ENCODE data around the gene SGCD. TPM values are rescaled to one million over a fixed set of nuclear protein-coding genes. Genes with fewer than 3 reads are reported as not detected.
A peak's percentile ranks its signal among the peaks of the same experiment; 100 is the strongest.

Gene SGCD
- 10 to 100 TPM in 4 of 5 donors, 1 to 10 TPM in 1; 7.5 to 15.0 (median 13.3) TPM for polyA plus RNA-seq (ENCODE audit: insufficient read depth in 1 of 5, insufficient read length in 5 of 5, low replicate concordance in 1 of 5)
- long read RNA-seq, donor 1, partial matches to known transcripts = 5 of 8 reads
- long read RNA-seq, donor 1, other reads (novel, unspliced or antisense) = 0 of 8 reads
- long read RNA-seq, donor 2, partial matches to known transcripts = 0 of 2 reads
- long read RNA-seq, donor 2, other reads (novel, unspliced or antisense) = 0 of 2 reads
- long read RNA-seq, donor 3, full-length matches to known transcripts = 2 of 2 reads
- long read RNA-seq, donor 3, partial matches to known transcripts = 0 of 2 reads
- long read RNA-seq, donor 3, other reads (novel, unspliced or antisense) = 0 of 2 reads
- long read RNA-seq, donor 4, partial matches to known transcripts = 0 of 2 reads
- long read RNA-seq, donor 4, other reads (novel, unspliced or antisense) = 0 of 2 reads
- long read RNA-seq, donor 5, transcript SGCD-201 (9 exons, 1,606 nt) = major isoform, 6 of 6 reads
- long read RNA-seq, donor 5, partial matches to known transcripts = 0 of 6 reads
- long read RNA-seq, donor 5, other reads (novel, unspliced or antisense) = 0 of 6 reads
- long read RNA-seq, donor 6, full-length matches to known transcripts = 7 of 7 reads
- long read RNA-seq, donor 6, partial matches to known transcripts = 0 of 7 reads
- long read RNA-seq, donor 6, other reads (novel, unspliced or antisense) = 0 of 7 reads
- long read RNA-seq, donor 7, partial matches to known transcripts = 0 of 2 reads
- long read RNA-seq, donor 7, other reads (novel, unspliced or antisense) = 0 of 2 reads
- long read RNA-seq, donor 8, partial matches to known transcripts = 0 of 2 reads
- long read RNA-seq, donor 8, other reads (novel, unspliced or antisense) = 0 of 2 reads

DNA sequence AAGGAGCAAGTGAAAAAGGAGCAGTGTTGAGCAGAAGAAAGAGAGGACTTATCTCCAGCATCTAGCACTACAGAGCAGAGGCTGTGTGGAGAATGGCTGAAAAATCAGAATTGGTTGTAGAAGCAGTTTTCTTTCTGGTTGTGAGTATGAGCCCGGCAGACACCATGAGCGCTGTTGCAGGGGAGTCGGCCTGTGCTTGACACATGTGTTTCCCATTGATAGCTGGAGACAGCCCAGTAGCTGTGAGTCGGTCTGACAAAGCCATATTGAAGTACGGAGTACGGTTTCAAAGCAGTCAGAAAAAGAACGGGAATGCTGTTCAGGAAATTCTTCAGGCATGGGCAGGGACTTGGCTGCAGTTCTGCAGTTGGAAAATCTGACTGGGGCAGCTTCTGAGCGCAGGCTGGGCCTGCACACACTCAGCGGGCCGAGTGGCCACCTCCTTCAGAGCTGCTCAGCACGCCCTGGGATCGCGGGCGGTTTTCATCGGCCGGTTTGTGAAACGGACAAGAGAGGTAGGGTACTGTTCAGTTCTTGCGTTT is at the start of gene SGCD:
SGCD (plus strand) TSS at position 447 of the 542 bp plus-strand sequence.
- peak; percentile 69 to 73 for DNase-seq

DNA sequence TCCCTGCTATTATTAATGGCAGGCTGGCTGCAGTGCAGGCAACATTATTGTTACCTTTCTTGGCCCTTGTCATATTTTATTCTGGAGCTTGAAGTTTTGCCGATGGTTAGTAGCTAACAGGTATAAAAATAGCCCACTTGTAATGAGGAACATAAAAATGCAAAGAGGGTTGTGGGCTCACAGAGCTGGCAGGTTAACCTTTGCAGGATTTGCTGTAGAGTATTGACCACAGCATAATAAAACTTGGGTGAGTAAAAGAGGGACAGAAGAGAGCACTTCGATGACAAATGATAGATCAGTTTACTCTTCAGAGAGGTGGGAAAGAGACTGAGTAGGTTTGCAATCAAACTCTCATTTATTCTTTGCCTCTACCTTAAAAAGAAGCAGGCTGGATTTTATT is 49.7 kb upstream of the SGCD start:
- no peak for DNase-seq

DNA sequence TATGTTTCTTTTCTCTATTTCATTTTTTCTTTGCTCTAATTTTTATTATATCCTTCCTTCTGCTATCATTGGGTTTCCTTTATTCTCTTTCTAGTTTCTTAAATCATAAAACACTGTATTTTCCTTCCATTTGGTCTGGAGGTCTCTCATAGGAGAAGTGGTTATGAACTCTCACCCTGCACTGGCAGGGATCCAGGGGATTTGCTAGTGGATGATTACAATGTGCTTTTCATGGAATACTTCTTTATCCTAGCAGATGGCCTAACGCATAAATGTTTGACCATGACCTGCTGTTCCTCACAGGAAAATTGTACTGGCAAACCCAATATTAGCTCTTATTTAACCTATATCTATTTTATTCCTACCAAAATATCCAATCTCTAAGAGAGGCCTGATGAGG is 31.5 kb upstream of the SGCD start:
- DNase-seq = no peak

DNA sequence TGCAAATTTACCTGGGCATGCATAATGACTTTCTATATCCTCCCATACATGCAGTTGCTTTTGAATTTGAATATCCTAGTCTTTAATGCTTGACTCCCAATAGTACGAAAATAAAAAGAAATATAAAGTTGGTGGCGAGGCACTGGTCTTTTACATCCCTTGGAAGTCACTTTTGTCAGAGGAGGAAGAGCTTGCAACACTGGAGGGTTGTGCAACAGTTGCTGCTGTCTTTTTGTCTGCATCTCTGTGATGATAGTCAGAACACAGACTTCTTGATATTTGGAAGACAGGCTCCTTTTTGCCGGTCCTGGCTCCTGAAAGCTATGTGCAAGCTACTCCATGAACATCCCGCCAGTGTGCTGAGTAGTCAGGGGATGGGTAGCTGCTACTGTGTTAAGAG is 16.8 kb upstream of the SGCD start:
- DNase-seq = no peak

DNA sequence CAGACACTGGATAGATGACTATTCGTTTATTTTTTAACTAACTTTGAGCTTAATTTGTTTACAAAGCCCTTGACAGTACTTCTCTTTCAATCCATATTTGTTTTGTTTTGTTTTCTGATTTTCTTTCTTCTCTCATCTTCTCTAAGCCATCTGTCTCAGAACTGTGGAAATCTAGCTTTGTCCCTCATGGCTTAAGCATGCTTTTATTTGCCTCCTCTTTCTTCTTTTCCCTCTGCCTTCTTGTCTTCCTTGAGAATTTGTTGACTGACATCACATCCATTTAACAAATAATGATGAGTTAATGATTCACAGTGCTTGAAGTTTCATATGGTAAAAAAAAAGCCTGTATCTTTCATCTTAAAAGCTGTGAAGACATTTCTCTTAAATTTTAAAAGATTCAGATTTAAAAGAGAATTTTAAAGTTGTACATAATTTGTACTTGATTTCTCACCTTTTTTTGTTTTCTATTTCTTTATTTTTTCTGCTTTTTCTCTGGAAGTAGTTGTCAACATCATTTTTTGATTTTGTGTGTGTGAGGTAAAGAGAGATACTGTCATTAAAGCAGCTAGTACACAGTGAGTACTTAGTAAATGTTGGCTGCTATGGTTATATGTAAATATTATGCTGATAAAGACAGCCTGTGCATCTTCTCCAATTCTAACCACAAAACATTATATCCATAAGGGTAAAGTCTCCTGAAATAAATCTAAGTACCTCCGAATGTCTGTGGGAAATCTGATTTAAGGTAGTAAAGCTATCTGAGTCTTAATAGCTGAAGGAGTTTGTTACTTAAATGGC is 13.9 kb upstream of the SGCD start:
- DNase-seq = no peak

DNA sequence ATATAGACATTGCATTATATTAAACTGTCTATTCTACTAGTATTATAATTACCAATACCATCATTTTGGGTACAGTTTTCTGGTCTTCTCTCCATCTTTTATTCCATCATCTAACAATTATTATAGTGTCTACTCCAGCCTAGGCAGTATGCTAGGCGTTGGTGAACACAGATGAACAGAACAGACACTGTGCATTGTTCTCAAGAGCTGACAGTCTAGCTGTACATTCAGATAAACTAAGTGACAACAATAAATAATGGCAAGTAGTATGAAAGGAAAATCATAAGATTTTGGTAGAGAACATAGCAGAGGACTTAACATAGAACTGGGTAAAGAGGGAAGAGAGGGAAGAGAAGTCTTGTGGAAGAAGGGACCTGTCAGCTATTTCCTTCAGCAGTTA is 12.5 kb upstream of the SGCD start:
- DNase-seq = no peak

DNA sequence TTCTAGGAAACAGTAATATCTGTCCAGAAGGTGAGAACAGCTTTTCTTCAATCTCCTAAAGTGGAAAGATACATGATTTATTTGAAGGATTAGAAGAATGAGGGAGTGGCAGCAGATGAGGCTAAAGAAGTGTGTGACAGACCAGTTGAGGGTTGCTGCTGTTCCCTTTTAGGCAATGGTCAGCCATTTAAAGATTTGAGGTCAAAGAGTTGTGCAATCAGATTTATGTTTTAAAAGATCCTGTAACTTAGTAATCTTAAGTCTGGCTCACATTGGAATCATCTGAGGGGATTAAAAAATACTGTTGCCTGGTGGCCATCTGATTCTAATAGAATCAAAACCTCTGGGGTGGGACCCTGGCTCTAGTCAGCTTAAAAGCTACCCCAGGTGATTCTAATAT is 4.3 kb upstream of the SGCD start:
- DNase-seq = no peak

DNA sequence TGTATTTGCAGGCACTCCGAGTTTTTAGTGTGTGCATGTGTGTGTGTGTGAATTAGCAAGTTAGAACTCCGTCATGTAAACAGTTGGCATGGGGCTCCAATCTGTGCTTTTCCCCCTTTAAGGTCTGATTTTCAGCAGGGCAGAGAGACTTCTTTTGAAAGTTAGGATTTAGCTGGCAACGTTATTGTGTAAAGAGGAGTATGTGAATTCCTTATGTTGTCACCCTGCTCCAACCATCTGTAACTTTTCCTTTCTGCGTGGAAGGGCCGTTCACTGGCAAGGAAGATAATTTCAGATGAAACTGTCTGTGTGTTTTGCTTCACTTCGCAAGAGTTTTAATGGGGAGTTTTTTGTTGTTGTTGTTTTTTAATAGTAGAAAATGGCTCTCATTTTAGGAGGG is 332 bp downstream of the SGCD start:
- no peak for DNase-seq

DNA sequence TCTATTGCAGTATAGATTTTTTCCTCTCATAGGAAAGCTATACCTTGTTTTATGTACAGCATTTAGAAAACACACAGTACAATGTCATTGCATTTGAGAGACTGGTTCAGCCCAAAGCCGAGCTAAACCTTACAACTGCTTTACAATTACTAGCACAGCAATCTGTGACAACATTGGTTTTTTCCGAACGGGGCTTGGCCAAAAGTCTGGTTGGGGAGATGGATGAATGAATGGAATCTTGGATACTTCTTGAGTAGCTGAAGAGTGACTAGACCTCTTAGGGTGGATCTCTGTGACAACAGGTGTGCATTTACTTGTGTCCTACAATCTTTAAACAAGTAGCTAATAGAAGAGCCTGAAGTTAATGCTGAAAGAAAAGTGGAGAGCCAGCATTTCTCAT is 1.2 kb downstream of the SGCD start:
- peak in 1 of 2 donors; percentile 7 for DNase-seq

DNA sequence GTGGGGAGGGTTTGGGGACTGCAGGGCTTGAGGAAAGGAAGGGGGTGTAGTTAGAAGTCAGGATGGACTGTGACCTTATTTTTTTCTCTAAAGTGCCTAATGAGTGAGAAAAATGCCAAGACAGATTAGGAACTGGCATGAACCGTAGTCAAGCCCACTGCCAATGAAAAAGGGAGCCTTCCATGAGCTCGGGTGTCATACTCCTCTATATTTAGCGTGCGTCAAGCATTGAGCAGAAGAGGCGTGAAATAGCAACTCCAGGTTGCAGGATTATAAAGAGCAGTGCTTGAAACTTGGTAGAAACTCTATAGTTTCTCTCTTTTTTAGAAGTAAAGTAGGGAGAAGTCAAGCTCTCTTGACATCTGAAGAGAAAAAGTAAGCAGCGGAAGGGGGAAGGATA is 1.8 kb downstream of the SGCD start:
- DNase-seq = no peak

DNA sequence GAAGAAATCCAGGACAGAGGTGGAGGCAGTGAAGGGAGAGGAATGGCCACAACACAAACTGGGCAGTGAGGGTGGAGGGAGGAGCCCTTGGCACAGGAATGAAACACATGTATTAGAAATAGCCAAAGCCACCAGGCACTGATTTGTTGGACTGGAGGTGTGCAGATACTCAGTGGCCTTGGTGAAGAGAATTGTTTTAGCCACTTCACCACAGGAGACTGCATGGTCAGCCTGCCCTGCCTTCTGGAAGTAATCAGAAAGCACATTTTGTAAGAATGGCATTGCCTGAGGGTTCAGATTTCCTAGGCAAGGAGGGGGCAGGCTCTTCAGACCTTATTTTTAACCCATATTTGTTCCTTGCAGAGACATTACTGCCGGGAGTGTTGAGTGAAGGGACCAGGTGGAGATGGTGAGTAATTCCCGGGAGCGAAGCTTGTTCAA is 2.2 kb downstream of the SGCD start:
- no peak for DNase-seq

DNA sequence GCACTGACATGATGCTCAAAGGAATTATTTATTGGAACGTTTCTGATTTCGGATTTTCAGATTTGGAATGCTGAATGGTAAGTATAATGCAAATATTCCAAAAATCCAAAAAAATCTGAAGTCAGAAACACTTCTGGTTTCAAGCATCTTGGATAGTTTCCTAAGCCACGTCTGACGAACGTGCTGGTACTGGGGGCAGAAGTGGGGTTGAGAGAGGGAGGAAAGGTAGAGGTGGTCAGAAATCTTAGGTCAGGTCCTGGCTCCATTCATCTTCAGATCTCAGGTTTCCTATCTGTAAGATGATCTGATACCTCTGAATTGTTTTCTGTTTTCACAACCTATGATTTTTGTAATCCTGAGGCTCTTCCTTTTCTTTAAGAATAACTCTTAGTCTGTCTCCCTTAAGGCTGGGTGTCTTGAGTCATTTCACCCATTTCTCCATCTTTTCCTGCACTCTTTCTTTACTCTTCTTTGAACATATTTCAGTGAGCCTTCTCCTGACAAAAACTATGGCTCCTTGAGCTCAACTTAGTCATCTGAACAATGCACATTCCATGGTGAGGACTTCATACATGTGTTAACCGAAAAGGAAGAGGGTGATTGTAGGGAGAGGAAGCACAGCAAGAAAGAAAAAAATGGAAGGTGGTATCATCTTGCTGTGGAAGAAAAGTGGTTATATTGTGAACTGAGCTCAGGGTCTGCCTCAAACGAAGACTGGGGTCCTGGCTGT is 3.3 kb downstream of the SGCD start:
- no peak for DNase-seq

DNA sequence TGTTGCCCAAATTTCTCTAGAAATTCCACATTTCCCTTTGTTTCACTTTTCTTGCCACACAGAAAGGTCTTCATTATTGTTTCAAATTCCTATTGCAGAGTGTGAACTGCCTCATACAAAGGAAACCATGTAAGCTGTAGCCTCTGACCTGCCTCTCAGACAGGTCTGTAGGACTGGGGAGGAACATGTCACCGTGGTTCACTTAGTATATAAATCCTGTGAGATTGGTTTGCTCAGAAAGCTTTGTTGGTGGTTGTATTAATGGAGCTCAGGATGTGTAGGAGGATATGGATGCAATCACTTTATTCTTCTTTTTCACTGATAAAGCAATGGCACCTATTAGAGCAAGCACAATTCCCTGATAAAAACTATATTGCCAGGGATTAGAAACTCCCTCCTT is 4.2 kb downstream of the SGCD start:
- DNase-seq = no peak

DNA sequence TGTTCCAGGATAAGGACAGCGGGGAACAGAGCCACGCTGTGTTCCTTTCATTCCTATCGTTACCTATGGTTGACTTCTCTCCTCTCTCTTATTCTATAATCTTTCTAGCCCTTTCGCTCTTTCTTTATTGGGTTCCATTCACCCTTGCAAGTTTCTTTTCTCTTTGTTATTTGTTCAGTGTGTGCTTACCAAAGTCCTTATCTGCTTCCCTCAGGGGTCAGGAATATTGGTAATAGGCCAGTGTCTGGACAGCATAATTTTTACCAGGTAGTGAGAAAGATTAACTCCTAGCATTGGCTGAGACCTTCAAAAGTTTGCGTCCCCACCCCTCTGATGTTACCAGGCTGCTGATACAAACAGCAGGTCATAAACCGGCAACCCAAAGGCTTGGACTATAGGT is 4.9 kb downstream of the SGCD start:
- DNase-seq = no peak

DNA sequence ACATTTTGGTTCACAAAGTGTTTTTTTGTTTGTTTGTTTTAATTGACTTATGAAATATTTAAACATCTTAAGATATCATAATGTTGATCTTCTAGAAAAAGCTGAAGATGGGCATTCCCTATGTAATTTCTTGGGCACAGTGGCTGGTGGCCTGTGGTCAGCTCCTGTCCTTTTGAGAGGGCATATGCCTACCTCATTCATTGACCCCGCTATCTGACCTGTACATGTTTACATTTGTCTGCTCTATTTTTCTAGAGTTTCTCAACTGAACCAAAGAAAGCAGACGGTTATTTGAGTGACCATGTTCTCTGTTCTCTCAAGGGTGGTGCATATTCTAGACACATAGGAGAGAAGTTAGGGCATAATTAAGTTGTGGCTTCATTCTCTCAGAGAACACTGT is 5.3 kb downstream of the SGCD start:
- DNase-seq = no peak

DNA sequence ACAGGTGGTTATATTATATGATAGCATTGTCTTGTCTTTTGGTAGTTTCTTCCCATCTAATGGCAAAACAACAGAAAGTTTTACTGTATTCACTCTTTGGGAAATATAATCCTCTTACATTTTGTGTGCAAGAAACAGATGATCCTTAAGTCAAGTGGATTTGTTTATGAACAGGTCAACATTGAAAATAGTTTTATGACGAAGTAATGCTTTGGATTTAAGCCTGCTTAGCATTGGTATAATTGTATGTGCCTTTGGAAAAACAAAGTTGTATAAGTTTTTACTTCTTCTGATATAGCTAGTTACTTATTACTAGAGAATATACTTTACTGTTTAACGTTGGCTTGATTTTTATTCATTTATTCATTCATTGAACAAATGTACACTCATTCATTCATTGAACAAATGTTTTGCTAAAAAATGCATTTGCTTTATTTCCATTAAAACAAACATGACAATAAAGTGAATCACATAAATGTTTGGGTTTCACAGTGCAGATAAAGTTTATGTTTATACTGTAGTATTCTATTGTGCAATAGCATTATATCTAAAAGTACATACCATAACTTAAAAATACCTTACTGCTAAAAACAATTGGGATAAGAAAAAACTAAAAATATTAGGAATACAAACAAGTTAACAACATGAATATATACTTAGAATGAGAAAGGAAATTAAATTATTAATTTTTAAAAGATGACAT is 12.3 kb downstream of the SGCD start:
- no peak for DNase-seq

DNA sequence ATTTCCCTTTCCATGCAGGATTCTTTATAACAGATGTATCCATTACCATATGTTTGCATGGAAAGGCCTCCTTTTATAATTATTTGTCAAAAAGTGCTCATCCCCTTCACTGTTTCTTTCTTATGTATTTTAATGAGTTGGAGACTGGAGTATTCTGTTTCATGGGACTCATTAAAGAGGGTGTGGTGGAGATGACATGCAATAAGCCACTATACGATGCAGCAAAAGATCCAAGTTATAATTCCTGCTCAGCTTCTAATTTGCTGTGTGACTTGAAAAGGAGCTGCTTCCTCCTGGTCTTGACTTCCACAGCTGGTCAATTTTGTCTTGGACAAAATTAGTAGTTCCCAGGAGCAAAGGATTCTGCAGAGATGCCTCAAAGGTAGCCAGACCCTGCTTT is 13.9 kb downstream of the SGCD start:
- no peak for DNase-seq

DNA sequence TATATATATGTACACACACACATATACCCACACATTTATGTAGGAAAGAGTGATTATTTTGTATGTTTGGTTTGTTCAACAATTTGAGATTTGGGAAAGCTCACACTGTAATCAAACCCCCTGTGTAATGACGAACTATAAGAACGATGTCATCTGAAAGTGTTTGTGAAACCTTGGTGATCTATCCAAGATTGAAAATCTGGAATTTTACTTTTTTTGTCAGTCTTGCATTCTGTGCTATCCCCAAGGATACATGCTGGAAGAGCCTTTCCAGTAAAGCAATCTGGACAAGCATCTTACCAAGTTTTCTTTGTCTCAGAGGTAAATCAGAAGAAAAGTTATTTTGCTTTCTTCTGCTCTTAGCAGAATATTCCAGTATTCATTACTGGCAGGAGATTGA is 23.3 kb downstream of the SGCD start:
- no peak for DNase-seq

DNA sequence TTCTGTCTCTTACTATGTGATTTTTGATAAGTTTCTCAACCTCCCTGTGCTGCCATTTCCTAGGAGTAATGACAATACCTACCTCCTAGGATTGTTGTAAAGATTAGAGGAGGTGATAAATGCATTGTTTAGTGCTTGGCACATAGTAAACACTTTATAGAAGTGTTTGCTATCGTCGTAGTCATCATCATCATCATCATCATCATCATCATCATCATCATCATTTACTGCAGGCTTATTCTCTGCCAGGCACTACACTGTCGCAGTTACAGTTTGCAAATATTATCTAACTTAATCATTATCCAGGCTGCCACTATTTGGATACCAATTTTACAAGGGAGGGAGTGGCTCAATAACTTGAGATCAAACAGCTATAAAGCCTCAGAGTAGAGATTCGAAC is 24.5 kb downstream of the SGCD start:
- no peak for DNase-seq

DNA sequence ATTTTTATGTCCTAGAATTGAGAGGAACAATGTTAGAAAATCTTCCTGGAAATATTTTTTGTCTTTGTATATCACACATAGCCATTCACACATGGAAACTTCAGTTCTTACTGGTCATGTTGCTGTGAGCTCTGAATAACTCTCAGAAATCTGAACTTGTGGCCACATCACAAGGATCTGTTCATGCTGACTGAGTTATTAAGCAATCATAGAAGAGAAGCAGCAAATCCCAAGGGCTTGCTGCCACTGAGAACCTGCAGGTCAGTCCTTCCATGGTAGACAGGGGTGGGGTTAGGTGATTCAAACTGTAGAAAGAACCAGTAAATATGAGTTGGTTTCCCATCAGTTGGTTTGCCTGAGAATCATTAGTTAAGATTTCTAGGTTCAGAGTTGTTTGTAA is 27.6 kb downstream of the SGCD start:
- no peak for DNase-seq

DNA sequence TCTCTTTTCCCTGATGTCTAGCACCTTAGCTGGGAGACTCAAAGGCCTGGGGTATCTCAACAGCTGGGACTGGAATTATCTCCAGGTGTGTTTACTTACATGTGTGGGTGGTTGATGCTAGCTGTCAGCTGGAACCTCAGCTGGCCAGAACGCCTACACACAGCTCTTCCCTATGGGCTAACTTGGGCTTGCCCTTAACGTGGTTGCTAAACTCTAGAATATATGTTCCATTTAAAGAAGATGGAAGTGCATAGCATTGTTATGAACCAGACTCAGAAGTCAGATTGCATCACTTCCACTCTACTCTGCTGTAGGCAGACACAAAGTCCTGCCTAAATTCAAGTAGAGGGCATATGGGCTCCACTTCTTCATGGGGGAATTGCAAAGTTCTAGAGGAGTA is 29.3 kb downstream of the SGCD start:
- no peak for DNase-seq
